Keratinocyte (primary cell): ENCODE measurements around the gene RCCD1.

Source experiments
- EZH2 ChIP-seq: IDR thresholded peaks from one replicate; pipeline ENCODE4 v1.6.1; 2012; ENCODE audit warnings: inconsistent platforms, mild to moderate bottlenecking, low read length, moderate library complexity
- TF ChIP-seq, protein P1 (sequence below), 3 experiments: IDR thresholded peaks in 1 of 3; conservative IDR thresholded peaks in 1 of 3; optimal IDR thresholded peaks in 1 of 3; 2 replicates in 2 of 3; 3 replicates in 1 of 3; pipeline versions ENCODE3 to v1.5.1; 2011; ENCODE audit warnings: low read length in 3 of 3, mild to moderate bottlenecking in 3 of 3, moderate library complexity in 2 of 3, control low read depth in 1 of 3, inconsistent platforms in 1 of 3; ENCODE audit not compliant: insufficient read depth in 2 of 3; ENCODE audit errors: extremely low read depth in 1 of 3

DNA sequence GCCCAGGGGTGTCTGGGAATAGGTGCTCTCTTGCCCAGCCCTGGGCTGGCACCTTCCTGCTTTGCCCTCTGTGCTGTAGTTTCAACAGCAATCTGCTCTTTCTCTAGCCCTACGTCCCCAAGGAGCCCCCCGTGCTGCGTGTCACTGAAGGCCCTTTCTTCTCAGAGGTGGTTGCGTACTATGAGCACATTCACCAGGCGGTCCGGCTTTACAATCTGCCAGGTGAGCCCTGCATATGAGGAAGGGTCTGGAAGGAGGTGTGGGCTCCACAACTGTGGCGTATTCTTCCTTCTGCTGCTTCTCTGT is 42.0 kb upstream of the RCCD1 start:
- TF ChIP-seq, protein P1, sequence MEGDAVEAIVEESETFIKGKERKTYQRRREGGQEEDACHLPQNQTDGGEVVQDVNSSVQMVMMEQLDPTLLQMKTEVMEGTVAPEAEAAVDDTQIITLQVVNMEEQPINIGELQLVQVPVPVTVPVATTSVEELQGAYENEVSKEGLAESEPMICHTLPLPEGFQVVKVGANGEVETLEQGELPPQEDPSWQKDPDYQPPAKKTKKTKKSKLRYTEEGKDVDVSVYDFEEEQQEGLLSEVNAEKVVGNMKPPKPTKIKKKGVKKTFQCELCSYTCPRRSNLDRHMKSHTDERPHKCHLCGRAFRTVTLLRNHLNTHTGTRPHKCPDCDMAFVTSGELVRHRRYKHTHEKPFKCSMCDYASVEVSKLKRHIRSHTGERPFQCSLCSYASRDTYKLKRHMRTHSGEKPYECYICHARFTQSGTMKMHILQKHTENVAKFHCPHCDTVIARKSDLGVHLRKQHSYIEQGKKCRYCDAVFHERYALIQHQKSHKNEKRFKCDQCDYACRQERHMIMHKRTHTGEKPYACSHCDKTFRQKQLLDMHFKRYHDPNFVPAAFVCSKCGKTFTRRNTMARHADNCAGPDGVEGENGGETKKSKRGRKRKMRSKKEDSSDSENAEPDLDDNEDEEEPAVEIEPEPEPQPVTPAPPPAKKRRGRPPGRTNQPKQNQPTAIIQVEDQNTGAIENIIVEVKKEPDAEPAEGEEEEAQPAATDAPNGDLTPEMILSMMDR (optimal IDR thresholded peaks at IDR 0.05 in 1 of 3, IDR thresholded peaks at IDR 0.05 in 1 of 3, conservative IDR thresholded peaks at IDR 0.05 in 1 of 3; ENCODE audit: extremely low read depth in 1 of 3, insufficient read depth in 2 of 3, low read length in 3 of 3) = no peak
- no peak for TF ChIP-seq EZH2
